ENCODE results near the gene PCED1A.

DNA sequence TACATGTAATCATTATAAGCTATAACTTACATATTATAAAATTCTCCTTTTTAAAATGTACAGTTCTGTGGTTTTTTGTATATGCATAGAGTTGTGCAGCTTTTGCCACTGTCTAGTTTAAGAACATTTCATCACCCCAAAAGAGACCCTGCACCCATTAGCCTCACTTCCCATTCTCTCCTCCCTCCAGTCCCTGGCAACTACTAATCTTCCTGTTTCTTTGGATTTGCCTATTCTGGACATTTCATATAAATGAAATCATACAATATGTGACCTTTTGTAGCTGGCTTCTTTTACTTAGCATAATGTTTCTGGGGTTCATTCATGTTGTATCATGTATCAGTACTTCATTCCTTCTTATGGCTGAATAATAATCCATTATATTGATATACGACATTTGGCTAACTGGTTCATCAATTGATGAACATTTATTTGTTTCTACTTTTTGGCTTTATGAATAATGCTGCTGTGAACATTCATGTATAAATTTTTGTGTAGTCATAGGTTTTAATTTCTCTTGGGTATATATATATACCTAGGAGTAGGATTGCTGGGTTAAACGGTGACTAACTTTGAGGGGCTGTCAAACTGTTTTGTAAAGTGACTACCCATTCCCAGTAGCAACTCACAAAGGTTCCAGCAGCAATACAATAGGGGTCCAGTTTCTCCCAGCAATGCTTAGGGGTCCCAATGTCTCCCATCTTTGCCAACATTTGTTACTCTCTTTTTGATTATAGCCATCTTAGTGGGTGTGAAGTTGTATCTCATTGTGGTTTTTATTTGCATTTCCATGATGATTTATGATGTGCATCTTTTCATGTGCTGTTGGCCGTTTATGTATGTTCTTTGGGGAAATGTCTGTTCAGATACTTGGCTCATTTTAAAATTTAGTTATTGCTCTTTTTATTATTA is 43.5 kb upstream of the PCED1A start:
- TF ChIP-seq, protein P1, sequence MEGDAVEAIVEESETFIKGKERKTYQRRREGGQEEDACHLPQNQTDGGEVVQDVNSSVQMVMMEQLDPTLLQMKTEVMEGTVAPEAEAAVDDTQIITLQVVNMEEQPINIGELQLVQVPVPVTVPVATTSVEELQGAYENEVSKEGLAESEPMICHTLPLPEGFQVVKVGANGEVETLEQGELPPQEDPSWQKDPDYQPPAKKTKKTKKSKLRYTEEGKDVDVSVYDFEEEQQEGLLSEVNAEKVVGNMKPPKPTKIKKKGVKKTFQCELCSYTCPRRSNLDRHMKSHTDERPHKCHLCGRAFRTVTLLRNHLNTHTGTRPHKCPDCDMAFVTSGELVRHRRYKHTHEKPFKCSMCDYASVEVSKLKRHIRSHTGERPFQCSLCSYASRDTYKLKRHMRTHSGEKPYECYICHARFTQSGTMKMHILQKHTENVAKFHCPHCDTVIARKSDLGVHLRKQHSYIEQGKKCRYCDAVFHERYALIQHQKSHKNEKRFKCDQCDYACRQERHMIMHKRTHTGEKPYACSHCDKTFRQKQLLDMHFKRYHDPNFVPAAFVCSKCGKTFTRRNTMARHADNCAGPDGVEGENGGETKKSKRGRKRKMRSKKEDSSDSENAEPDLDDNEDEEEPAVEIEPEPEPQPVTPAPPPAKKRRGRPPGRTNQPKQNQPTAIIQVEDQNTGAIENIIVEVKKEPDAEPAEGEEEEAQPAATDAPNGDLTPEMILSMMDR (IDR thresholded peaks at IDR 0.05), result no peak
- TF ChIP-seq POLR2A (IDR thresholded peaks at IDR 0.05), result no peak
